HG02610 (cell line): ENCODE measurements around the gene CNNM2.

Source experiments
- ATAC-seq: cut with Tn5 transposase; IDR thresholded peaks from one replicate; pipeline ENCODE4 v1.9.1; 2021; ENCODE audit warnings: mild to moderate bottlenecking, moderate library complexity; ENCODE audit not compliant: unreplicated experiment

CNNM2 gene

DNA sequence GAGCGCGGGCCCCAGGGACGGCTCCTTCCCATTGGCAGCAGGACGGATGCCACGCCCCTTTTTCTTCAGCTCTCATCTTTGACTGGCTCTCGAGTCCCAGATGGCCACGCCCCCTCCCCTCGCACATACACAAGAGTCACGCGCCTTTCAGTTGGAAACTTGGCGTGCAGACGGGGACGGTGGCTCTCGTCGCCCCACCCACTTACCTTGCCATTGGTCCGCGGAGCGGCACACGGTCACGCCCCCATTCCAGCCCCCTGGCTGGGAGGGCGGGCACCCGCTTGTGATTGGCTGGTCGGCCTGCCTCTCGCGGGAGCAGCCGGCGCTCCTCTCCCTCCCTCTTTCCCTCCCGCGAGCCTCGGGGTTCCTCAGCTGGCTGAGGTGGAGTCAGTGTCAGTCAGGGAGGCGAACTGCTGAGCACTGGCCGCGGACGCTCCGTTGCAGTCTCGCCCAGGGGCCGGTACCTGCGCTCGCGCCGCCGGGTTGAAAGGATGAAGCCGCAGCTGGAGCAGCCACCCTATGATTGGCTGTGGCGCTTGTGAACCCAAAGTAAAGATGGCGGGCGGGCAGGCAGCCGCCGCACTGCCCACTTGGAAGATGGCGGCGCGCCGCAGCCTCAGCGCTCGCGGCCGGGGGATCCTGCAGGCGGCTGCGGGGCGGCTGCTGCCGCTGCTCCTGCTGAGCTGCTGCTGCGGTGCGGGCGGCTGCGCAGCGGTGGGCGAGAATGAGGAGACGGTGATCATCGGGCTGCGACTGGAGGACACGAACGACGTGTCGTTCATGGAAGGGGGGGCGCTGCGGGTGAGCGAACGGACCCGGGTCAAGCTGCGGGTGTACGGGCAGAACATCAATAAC is at the start of gene CNNM2:
Gene CNNM2, plus strand, starts transcription at position 333 of the 855 bp plus-strand sequence. Its CDS starts 187 bp downstream, at position 520.
- ATAC-seq: peak; percentile 93

- no peak for ATAC-seq
Observed at GRCh38 chr10:102868911-102869257, 49.2 kb upstream of the CNNM2 start.

DNA sequence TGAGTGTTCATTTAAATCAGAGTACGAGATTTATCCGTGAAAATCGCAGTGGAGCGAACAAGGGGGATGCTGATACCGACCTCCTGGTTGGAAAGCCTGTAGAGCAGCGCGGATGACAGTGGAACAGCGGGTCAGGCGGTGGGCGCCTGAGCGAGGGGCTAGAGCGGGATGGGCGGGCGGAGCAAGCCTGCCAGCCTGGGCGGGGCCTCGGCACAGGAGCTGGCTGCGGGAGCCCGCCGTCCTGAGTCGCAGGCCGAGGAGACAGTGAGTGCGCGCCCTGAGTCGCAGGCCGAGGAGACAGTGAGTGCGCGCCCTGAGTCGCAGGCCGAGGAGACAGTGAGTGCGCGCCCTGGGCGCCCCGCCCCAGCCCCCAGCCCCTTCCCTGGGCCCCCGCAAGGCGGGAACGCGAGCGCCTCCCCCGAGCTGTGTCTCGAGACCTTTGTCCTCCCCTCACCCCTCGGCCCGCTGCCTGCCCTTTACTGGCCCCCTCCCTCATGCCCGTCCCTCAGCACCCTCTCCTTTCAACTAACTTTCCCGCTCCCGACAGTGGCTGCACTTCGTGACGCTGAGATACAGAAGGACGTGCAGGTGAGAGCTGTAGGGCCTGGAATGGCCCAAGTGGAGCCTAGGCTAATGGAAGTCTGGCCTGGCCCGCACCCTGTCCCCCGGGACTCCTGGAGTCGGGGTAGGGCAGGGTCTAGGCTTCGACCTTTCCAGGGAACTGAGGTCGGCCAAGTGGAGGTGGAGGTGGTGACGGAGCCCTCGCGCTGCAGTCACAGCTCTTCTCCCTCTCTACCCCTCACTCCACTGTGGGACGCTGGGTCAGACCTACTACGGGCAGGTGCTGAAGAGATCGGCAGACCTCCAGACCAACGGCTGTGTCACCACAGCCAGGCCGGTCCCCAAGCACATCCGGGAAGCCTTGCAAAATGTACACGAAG is 48.6 kb upstream of the CNNM2 start, which contains the start of gene AS3MT:
Gene AS3MT, plus strand, starts transcription at position 213 of the 941 bp plus-strand sequence. Its CDS starts 123 bp downstream, at position 336.
- ATAC-seq: peak; percentile 67

DNA sequence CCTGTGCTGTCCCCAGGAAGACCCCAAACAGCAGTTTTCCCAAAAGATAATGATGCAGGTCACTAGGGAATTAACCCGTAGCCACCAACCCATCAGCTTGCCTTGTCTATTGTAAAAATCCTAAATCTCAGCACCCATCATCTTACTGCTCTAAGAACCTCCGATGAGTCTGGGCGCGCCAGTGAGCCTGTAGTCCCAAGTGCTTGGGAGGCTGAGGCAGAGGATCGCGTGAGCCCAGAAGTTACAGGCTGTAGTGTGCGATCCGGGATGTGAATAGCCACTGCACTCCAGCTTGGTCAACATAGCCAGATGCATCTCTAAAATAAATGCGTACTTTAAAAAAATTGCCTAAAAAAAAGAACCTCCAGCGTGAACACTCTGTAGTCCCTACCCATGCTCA is 47.9 kb upstream of the CNNM2 start:
- ATAC-seq: no peak

DNA sequence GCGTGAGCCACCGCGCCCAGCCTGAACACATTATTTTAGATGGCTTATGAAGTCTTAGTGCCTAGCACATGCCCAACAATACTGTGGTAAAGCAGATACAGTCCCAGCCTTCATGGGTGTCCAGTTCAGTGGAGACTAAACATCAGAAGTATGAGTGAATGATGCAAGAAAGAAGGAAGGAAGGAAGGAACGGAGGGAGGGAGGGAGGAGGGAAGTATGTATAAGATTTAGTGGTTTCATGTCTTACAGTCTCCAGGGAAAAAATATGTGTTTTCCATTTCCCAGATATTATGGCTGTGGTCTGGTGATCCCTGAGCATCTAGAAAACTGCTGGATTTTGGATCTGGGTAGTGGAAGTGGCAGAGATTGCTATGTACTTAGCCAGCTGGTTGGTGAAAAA is 45.9 kb upstream of the CNNM2 start:
- no peak for ATAC-seq

- ATAC-seq: no peak
Observed at GRCh38 chr10:102876747-102877153, 41.3 kb upstream of the CNNM2 start.

GRCh38 chr10:102878629-102879028 is 39.5 kb upstream of the CNNM2 start:
- ATAC-seq: no peak

DNA sequence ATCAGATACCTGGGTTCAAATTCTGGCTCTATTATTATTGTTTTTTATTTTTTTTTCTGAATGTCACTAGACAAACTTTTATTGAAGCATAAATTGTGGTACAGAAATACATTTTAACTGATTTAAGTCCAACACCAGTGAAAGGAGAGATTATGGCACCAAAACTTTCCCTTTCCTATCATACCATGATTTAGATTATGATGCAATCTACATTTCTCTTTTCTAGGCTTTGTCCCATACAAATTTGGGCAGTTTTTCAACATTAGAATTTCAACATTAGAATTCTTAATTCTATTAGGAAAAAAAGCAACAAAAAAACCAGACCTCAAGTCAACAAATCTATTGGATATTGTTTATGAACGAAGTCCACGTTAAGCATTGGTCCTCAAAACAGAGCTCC is 37.8 kb upstream of the CNNM2 start:
- no peak for ATAC-seq

DNA sequence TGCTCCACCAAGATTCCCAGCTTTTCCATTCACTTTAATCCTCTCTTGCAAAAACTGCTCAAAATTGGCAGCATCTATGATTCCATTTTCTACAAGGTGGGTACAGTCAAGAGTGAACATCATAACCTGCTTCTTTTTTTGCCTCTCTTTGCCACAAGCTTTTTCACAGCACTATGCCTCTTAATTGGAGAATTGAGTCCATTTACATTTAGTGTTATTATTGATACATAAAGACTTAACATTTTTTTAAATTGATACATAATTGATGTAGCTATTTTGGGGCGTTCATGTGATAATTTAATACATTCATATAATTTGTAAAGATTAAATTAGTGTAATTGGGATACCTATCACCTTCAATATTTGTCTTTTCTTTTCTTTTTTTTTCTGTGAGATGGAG is 30.0 kb upstream of the CNNM2 start:
- no peak for ATAC-seq

- ATAC-seq: no peak
Observed at GRCh38 chr10:102894466-102895213, 23.5 kb upstream of the CNNM2 start.

GRCh38 chr10:102900006-102900405 is 18.1 kb upstream of the CNNM2 start:
- no peak for ATAC-seq

- no peak for ATAC-seq
Observed at GRCh38 chr10:102904346-102904745, 13.7 kb upstream of the CNNM2 start.

- ATAC-seq: no peak
Observed at GRCh38 chr10:102906507-102906906, 11.6 kb upstream of the CNNM2 start.

DNA sequence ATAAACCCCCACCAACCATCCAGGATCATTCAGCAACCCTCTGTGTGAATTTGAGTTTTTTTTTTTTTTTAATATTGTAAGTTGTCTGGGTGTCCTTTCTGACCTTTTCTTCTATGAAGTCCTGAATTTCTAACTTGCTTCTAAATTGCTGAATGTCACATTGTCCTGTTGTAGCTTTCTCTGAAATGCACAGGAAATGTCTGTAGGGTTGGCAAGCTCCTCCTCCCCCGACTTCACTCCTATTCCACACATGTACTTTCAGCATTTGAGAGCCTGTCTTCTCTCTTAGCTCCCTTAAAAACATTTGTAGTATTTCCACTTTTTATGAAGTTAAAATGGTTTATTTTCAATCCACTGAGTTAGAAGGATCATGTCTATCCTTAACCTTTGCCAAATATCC is 3.3 kb upstream of the CNNM2 start:
- no peak for ATAC-seq

GRCh38 chr10:102916173-102916572 is 1.9 kb upstream of the CNNM2 start:
- no peak for ATAC-seq

DNA sequence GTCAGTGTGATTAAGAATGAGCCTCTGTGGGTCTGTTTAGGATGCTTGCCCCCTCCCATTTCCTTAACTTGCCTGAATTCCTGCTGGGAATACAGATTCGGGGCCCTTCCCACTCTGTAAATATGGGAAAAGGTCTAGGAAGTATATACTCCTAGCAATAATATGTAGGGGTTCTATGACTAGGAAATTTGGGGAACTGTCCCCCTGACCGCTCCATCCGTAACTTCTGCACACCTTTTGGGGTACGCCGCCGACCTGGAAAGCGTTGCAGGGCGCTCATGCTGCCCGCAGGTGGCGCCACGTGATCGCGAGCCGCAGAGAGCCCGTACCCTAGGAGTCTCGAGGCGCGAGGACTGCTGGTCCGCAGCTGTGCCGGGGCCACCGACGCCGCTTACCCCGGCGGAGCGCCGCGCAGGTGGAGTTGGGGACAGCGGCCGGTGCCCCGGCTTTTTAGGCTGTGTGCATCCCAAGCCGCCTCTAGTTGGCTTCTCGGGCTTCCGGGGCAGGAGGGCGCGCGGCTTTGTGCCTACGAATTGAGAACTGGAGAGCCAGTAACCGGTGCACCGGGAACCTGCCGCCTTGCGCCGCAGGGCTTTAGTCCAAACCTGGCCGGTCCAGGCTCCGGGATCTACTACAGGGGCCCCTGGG is 656 bp upstream of the CNNM2 start:
- ATAC-seq: peak; percentile 31

- ATAC-seq: no peak
Observed at GRCh38 chr10:102918817-102919245, 737 bp downstream of the CNNM2 start.

DNA sequence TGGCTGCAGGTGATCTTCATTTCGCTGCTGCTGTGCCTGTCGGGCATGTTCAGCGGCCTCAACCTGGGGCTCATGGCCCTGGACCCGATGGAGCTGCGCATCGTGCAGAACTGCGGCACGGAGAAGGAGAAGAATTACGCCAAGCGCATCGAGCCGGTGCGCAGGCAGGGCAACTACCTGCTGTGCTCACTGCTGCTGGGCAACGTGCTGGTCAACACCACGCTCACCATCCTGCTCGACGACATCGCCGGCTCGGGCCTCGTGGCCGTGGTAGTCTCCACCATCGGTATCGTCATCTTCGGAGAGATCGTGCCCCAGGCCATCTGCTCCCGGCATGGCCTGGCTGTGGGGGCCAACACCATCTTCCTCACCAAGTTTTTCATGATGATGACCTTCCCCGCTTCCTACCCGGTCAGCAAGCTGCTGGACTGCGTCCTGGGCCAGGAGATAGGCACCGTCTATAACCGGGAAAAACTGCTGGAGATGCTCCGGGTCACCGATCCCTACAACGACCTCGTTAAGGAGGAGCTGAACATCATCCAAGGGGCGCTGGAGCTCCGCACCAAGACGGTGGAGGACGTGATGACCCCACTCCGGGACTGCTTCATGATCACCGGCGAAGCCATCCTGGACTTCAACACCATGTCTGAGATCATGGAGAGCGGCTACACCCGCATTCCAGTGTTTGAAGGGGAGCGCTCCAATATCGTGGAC is 1.3 kb downstream of the CNNM2 start:
- no peak for ATAC-seq

GRCh38 chr10:102919992-102920739 is 2.1 kb downstream of the CNNM2 start:
- ATAC-seq: no peak
